IMR-90 (cell line): ENCODE measurements around the gene KRTAP5-6.

ENCODE experiments used
- RCOR1 ChIP-seq: IDR thresholded peaks from 2 replicates; pipeline ENCODE4 v1.6.1; 2012; ENCODE audit warnings: mild to moderate bottlenecking, low read length, improper control_type of control experiment; ENCODE audit not compliant: insufficient replicate concordance
- RFX5 ChIP-seq: IDR thresholded peaks from 2 replicates; pipeline ENCODE4 v1.8.0; 2012; ENCODE audit warnings: low read depth, mild to moderate bottlenecking, low read length, moderate library complexity
- SMC3 ChIP-seq: fragments of 150-350 bp; IDR thresholded peaks from 2 replicates; pipeline ENCODE4 v1.6.1; 2016; ENCODE audit warnings: low read depth, mild to moderate bottlenecking, antibody characterized with exemption, low read length, moderate library complexity
- TF ChIP-seq, protein P1 (sequence below): conservative IDR thresholded peaks from 2 replicates; pipeline ENCODE4 v1.5.1; 2012; ENCODE audit warnings: mild to moderate bottlenecking, low read depth, low read length, improper control_type of control experiment

DNA sequence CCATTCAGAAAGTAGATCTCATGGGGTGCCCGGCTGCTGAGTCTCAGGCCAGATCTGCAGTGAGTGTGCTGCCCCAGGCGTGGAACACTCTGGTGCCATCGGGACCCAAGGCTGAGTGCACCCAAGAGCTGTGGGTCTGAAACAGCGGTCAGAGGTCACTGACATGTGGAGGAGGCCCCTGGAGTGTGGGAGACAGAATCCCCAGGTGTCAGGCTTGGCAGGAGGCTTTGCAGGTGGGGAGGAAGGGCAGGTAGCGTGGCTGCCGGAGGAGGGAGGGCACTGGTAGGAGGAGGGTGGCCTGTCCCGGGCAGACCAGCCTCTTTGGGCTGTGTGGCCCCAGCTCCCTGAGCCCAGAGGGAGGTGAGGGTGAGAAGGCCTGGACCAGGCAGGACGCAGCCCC, 31.7 kb upstream of the KRTAP5-6 start:
- TF ChIP-seq, protein P1, sequence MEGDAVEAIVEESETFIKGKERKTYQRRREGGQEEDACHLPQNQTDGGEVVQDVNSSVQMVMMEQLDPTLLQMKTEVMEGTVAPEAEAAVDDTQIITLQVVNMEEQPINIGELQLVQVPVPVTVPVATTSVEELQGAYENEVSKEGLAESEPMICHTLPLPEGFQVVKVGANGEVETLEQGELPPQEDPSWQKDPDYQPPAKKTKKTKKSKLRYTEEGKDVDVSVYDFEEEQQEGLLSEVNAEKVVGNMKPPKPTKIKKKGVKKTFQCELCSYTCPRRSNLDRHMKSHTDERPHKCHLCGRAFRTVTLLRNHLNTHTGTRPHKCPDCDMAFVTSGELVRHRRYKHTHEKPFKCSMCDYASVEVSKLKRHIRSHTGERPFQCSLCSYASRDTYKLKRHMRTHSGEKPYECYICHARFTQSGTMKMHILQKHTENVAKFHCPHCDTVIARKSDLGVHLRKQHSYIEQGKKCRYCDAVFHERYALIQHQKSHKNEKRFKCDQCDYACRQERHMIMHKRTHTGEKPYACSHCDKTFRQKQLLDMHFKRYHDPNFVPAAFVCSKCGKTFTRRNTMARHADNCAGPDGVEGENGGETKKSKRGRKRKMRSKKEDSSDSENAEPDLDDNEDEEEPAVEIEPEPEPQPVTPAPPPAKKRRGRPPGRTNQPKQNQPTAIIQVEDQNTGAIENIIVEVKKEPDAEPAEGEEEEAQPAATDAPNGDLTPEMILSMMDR = no peak
- no peak for TF ChIP-seq RFX5
- TF ChIP-seq SMC3 = no peak
- no peak for TF ChIP-seq RCOR1
